HG03097 (cell line): ENCODE data around the gene DCP1A.
"Not testable (repeated sequence)": the region's sequence is repeated elsewhere in the genome, so short reads cannot be mapped to it uniquely, and the experiment has no call there.

Source experiments
- ATAC-seq: cut with Tn5 transposase; IDR thresholded peaks from one replicate; pipeline ENCODE4 v1.9.1; 2021; ENCODE audit not compliant: unreplicated experiment, low FRiP score

DCP1A gene

DNA sequence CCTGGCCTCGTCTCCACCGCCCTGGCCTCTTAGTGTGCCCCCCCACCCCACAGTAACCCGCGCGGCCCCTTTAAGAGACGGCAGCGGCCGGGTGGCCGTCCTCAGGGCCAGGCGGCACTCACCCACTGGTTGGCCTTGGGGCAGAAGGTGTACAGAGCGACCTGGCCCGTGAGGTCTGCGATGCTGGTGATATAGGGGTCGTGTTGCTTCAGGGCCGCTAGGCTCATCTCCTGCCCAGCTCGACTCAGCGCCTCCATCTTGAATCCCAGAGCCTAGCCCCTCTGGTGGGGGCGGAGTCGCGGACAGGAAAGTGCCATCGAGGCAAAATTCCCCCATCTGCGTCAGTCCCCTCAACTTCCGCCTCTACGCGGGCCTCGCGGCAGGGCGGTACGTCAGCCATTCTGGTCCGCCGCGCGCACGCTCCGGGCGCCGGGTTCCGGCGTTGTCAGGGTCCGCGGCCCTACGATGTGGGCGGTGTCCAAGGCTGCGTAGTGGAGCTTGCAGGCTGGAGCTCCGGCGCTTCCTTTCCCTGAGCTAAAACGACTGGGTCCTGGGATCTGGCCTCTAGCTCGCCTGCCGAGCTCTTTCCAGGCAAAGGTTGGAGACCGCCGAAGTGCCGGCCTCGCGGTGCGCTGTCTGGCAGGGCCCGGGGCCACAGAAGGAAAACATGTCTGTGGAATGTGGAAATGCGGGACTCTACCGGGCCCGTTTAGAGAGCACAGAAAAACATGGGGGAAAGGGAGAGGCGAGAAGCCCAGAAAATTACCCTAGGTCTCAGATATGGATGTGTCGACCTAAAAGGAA, at the start of gene DCP1A:
Gene DCP1A, minus strand, starts transcription at position 283 of the 804 bp plus-strand sequence. Its CDS starts 26 bp downstream, at position 257.
- peak; percentile 97 for ATAC-seq

GRCh38 chr3:53384465-53385423, 37.4 kb upstream of the DCP1A start:
- ATAC-seq = no peak

DNA sequence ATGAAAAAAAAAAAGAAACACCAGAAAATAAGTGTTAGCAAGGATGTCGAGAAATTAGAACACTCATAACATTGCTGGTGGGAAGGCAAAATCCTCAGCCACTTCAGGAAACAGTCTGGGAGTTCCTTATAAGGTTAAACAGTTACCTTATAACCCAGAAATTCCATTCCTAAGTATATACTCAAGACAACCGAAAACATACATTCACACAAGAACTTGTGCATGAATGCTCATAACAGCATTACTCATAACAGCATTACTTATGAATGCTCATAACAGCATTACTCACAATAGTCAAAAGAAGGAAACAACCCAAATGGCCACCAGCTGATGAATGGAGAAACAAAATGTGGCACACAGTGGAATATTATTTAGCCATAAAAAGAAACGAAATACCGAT, 34.8 kb upstream of the DCP1A start:
- no peak for ATAC-seq

- no peak for ATAC-seq
Measured at GRCh38 chr3:53380306-53380705, 33.0 kb upstream of the DCP1A start.

DNA sequence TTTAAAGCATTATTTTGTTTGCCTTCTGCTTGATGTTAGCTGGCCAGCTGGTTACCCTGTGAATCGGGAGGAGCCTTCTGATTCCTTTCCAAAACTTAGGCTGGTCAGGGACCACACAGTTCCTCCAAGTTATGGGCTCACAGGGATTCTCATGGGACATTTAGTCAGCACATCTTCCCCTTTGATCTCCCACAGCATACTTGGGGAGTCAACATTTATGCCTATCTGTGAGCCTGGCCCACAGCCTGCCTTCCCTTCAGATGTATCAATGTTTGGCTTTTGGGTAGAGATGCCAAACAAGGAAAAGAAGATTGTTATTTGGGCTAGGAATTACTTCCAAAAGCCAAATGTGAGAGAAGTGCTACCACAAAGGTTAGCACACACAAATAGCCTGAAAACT, 32.6 kb upstream of the DCP1A start:
- ATAC-seq = no peak

- no peak for ATAC-seq
Measured at GRCh38 chr3:53377794-53378193, 30.5 kb upstream of the DCP1A start.

DNA sequence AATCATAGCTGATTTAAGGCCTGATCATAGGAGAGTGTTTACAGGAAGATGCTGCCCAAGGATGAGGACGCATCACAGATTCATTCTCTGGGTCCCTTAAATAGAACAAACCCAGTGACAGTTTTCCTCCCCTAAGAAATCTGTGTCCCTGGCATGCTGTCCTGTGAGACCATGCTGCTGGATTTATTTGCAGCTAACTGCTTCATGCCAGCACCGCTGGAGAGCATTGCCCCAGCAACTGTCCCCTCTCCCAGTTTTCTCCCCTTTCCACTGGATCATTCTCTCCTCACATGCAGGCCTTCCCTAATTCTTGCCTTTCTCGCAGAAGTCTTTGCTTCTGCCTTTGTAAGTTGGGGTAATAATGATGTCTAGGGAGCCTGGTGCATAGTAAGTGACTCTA, 29.3 kb upstream of the DCP1A start:
- no peak for ATAC-seq

DNA sequence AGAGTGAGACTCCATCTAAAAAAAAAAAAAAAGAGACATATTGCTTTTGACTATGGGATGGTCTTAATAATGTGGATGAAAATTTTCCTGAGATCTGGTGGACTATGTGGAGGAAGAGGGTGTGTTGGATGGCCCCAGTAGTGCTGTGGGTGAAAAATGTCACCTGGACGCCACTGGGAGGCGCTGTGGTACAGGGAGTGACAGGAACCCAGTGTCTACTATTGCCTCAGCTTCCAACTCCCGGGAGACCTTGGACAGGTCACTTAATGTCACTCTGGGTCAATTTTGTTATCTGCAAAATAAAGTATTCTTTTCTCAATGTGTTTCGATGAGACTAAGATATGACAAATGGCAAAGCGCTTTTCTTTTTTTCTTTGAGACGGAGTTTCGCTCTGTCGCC, 27.7 kb upstream of the DCP1A start:
- ATAC-seq = no peak

DNA sequence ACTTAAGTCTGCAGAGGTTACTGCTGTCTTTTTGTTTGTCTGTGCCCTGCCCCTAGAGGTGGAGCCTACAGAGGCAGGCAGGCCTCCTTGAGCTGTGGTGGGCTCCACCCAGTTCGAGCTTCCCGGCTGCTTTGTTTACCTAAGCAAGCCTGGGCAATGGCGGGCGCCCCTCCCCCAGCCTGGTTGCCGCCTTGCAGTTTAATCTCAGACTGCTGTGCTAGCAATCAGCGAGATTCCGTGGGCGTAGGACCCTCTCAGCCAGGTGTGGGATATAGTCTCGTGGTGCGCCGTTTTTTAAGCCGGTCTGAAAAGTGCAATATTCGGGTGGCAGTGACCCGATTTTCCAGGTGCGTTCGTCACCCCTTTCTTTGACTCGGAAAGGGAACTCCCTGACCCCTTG, 23.4 kb upstream of the DCP1A start:
- ATAC-seq = not testable (repeated sequence)

DNA sequence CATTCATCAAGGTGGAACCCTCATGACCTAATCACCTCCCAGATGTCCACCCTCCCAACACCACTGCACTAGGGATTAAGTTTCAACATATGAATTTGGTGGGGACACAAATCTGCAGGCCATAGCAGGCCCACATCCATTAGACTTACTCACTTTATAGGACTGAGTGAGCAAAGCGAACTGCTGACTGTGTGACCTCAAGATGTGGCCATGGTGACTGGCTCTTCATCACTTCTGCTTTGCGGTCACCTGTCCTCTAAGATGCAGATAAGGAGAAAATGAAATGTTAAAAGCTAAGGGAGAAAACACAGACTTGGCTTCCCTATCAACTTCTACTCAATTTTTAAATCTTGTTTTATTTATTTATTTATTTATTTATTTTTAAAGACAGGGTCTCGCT, 14.5 kb upstream of the DCP1A start:
- ATAC-seq = no peak

GRCh38 chr3:53357458-53357857, 10.1 kb upstream of the DCP1A start:
- ATAC-seq = no peak

DNA sequence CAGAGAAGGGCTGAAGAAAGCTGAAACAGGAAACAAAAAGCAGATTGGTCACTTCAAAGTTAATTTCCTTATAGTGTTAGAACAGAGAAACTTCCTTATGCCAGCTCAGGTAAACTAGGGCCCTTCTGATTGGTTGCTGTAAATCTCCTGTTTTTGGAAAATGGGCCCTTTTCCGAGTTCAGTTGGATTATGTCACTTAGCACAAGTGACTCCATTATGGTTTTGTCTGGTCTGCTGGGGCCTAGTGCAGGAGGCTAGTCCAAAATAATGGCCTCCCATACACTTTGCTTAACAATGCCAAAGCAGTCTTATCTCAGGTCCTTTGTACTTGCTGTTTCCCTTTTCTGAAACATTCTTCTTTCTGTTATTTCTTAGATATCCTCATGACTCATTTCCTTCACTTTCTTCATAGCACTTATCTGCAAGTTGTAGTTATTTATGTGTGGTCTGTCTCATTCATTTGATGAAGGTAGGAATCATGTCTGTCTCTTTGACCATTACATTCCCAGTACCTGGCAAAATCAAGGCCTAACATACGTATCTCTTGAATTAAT, 7.7 kb upstream of the DCP1A start:
- ATAC-seq = no peak

- ATAC-seq = no peak
Measured at GRCh38 chr3:53353202-53353601, 5.9 kb upstream of the DCP1A start.

- ATAC-seq = no peak
Measured at GRCh38 chr3:53350652-53351051, 3.3 kb upstream of the DCP1A start.

DNA sequence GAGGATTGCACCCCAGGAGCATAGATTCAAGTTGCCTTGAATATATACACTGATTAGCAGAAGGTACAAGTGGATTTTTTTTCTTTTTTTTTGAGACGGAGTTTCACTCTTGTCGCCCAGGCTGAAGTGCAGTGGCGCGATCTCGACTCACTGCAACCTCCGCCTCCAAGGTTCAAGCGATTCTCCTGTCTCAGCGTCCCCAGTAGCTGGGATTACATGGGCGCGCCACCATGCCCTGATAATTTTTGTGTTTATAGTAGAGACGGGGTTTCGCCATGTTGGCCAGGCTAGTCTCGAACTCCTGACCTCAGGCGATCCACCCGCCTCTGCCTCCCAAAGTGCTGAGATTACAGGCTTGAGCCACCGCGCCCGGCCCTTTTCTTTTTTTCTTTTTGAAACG, 775 bp upstream of the DCP1A start:
- ATAC-seq = not testable (repeated sequence)

DNA sequence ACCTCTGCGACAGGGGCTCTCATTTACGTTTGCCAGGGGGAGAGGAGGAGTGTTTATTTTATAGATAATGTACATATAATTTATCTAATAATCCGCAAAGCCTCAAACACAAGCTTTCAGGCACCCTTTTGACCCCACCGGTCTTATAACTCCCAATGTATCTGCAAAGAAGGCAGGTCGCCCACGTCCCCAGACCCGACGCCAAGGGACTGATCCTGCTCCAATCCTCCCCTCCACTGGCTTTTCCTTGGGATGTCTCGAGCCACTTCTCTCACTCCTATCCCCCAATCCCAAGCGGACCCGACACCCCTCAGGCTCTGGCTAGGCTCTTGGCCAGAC, 452 bp downstream of the DCP1A start:
- peak; percentile 1 for ATAC-seq

- ATAC-seq = no peak
Measured at GRCh38 chr3:53346514-53346913, 829 bp downstream of the DCP1A start.

- ATAC-seq = no peak
Measured at GRCh38 chr3:53342353-53342752, 5.0 kb downstream of the DCP1A start.

DNA sequence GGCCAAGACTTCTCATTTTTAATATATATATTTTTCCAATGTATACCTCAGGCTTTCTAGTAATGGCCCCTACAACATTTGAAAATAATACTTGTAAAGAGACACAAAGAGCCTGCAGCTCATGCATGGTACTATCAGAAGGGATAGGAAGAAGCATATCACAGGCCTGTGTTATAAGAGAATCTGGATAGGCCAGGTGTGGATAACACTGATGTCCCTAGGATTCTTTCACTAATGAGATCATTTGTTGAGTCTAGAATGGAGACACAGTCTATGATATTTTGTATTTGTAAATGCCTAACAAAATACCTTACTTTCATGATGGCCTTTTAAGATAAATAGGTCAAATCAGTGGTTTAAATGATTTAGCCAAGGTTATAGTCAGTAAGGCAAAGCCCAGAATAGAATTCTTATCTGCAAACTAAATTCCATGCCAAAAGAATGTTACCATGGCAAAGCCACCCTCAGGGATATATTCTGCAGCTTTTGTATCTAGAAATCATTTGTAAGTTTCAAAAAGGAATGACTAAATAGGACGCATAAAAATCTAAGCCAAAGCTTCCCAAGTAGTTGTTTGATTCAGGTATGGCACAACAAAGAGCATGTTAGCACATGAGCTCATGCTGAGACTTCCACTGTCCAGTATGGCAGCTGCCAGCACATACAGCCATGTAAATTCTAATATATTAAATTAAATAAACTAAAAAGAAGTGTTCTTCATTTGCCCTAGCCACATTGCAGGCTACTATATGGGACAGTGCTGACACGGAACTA, 10.0 kb downstream of the DCP1A start:
- no peak for ATAC-seq

GRCh38 chr3:53334742-53335141, 12.6 kb downstream of the DCP1A start:
- ATAC-seq = no peak

GRCh38 chr3:53331871-53332270, 15.5 kb downstream of the DCP1A start:
- no peak for ATAC-seq
